ENCODE data around the gene ROBO1. TPM values are rescaled to one million over a fixed set of nuclear protein-coding genes. Genes with fewer than 3 reads are reported as not detected.
A peak's percentile ranks its signal among the peaks of the same experiment; 100 is the strongest.

The ROBO1 gene
- total RNA-seq, 1 donor from 2014 or later: 20.8 TPM

- H3K4me3 ChIP-seq (ENCODE audit: low read depth, low read length): no peak overlapping the region
- FAIRE-seq: peak; percentile 36
- DNase-seq (ENCODE audit: low read depth): peak; percentile 96
- no peak for TF ChIP-seq CTCF (IDR thresholded peaks at IDR 0.05; ENCODE audit: insufficient read depth, low read length, severe bottlenecking)
- H3K27me3 ChIP-seq (ENCODE audit: control insufficient read depth, insufficient read depth, low read length): no peaks in the 10 kb centered on the region
- H3K36me3 ChIP-seq (ENCODE audit: control insufficient read depth, insufficient read depth, low read length): no peaks in the 10 kb centered on the region
Measured at GRCh38 chr3:78919021-78919755, 848.6 kb downstream of the ROBO1 start.

GRCh38 chr3:78918361-78919020 lies 849.3 kb downstream of the ROBO1 start:
- no peak for FAIRE-seq
- no peaks in the 10 kb centered on the region for H3K27me3 ChIP-seq (ENCODE audit: control insufficient read depth, insufficient read depth, low read length)
- TF ChIP-seq CTCF (IDR thresholded peaks at IDR 0.05; ENCODE audit: insufficient read depth, low read length, severe bottlenecking): no peak
- DNase-seq (ENCODE audit: low read depth): peak; percentile 13
- H3K36me3 ChIP-seq (ENCODE audit: control insufficient read depth, insufficient read depth, low read length): no peaks in the 10 kb centered on the region
- H3K4me3 ChIP-seq (ENCODE audit: low read depth, low read length): no peak overlapping the region

- H3K4me3 ChIP-seq (ENCODE audit: low read depth, low read length): no peak overlapping the region
- TF ChIP-seq CTCF (IDR thresholded peaks at IDR 0.05; ENCODE audit: insufficient read depth, low read length, severe bottlenecking): no peak
- DNase-seq (ENCODE audit: low read depth) (no peak), FAIRE-seq (no peak)
- H3K27me3 ChIP-seq (ENCODE audit: control insufficient read depth, insufficient read depth, low read length): no peaks in the 10 kb centered on the region
- H3K36me3 ChIP-seq (ENCODE audit: control insufficient read depth, insufficient read depth, low read length): no peaks in the 10 kb centered on the region
Measured at GRCh38 chr3:78917536-78917935, 850.3 kb downstream of the ROBO1 start.

- H3K27me3 ChIP-seq (ENCODE audit: control insufficient read depth, insufficient read depth, low read length): no peaks in the 10 kb centered on the region
- TF ChIP-seq CTCF (IDR thresholded peaks at IDR 0.05; ENCODE audit: insufficient read depth, low read length, severe bottlenecking): no peak
- DNase-seq (ENCODE audit: low read depth): no peak
- no peak for FAIRE-seq
- no peak overlapping the region for H3K4me3 ChIP-seq (ENCODE audit: low read depth, low read length)
- H3K36me3 ChIP-seq (ENCODE audit: control insufficient read depth, insufficient read depth, low read length): no peaks in the 10 kb centered on the region
Measured at GRCh38 chr3:78913711-78914110, 854.1 kb downstream of the ROBO1 start.

GRCh38 chr3:78912687-78913086 lies 855.1 kb downstream of the ROBO1 start:
- no peaks in the 10 kb centered on the region for H3K27me3 ChIP-seq (ENCODE audit: control insufficient read depth, insufficient read depth, low read length)
- TF ChIP-seq CTCF (IDR thresholded peaks at IDR 0.05; ENCODE audit: insufficient read depth, low read length, severe bottlenecking): no peak
- no peak for FAIRE-seq
- H3K4me3 ChIP-seq (ENCODE audit: low read depth, low read length): no peak overlapping the region
- DNase-seq (ENCODE audit: low read depth): no peak
- no peaks in the 10 kb centered on the region for H3K36me3 ChIP-seq (ENCODE audit: control insufficient read depth, insufficient read depth, low read length)

Measured in bronchial epithelial cell (primary cell).